Measurements from ENCODE around the gene NECAP2. TPM values are rescaled to one million over a fixed set of nuclear protein-coding genes. Genes with fewer than 3 reads are reported as not detected.
"Not testable (repeated sequence)": the region's sequence is repeated elsewhere in the genome, so short reads cannot be mapped to it uniquely, and the experiment has no call there.

NECAP2 gene
- polyA plus RNA-seq, 1 of the 3 experiments (the other 2 are of a cell fraction) = 100.0 TPM

DNA sequence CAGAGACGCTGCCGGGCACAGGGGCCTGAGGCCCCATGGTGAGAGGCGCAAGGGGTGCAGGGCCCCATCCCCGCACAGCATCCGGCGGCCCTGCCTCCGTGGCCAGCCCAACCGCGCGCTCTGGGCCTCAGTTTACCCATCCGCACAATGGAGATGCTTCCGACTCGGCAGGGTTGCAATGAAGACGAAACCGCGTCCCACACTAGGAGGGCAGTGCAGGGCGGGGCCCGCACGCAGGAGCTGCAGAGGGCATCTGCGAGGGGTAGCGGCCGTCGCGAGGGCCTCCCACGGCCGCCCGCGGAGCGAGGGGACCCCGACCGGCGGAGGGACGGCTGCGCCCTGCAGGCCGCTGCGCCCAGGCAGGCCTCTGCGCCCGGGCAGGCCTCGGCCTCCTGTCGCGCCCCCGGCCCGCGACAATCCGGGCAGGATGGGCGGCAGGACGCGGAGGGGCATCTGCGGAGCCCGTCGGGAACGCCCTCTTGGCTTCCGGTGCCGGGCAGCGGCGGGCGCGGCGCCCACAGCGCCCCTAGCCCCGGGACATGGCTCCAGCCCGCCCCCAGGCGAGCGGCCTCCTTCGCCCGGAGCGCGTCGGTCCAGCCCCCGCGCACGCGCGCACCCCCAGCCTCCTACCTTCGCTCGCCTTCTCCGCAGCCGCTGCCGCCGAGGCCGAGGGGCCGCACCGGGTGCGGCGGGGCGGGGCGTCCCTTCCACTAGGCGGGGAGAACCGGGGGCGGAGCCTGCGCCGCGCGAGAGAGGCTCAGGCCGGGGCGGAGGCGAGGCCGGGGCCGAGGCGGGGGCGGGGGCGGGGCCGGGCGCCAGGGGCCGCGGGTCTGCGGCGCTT lies 58.3 kb downstream of the NECAP2 start (continued):
- TF ChIP-seq, protein P1, sequence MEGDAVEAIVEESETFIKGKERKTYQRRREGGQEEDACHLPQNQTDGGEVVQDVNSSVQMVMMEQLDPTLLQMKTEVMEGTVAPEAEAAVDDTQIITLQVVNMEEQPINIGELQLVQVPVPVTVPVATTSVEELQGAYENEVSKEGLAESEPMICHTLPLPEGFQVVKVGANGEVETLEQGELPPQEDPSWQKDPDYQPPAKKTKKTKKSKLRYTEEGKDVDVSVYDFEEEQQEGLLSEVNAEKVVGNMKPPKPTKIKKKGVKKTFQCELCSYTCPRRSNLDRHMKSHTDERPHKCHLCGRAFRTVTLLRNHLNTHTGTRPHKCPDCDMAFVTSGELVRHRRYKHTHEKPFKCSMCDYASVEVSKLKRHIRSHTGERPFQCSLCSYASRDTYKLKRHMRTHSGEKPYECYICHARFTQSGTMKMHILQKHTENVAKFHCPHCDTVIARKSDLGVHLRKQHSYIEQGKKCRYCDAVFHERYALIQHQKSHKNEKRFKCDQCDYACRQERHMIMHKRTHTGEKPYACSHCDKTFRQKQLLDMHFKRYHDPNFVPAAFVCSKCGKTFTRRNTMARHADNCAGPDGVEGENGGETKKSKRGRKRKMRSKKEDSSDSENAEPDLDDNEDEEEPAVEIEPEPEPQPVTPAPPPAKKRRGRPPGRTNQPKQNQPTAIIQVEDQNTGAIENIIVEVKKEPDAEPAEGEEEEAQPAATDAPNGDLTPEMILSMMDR (IDR thresholded peaks at IDR 0.05) = 0 out of 2 replicates have a peak, but pooled peaks have one; percentile 14
- TF ChIP-seq FOXJ3 (CRISPR knock-in tag; IDR thresholded peaks at IDR 0.05) = no peak
- TF ChIP-seq SMC3 (IDR thresholded peaks at IDR 0.05; ENCODE audit: low read depth, low read length) = no peak
- TF ChIP-seq NFIC (IDR thresholded peaks at IDR 0.05; ENCODE audit: borderline replicate concordance) = no peak
- no peak for TF ChIP-seq RAD21 (IDR thresholded peaks at IDR 0.05; ENCODE audit: low read length)
- TF ChIP-seq, protein P2, sequence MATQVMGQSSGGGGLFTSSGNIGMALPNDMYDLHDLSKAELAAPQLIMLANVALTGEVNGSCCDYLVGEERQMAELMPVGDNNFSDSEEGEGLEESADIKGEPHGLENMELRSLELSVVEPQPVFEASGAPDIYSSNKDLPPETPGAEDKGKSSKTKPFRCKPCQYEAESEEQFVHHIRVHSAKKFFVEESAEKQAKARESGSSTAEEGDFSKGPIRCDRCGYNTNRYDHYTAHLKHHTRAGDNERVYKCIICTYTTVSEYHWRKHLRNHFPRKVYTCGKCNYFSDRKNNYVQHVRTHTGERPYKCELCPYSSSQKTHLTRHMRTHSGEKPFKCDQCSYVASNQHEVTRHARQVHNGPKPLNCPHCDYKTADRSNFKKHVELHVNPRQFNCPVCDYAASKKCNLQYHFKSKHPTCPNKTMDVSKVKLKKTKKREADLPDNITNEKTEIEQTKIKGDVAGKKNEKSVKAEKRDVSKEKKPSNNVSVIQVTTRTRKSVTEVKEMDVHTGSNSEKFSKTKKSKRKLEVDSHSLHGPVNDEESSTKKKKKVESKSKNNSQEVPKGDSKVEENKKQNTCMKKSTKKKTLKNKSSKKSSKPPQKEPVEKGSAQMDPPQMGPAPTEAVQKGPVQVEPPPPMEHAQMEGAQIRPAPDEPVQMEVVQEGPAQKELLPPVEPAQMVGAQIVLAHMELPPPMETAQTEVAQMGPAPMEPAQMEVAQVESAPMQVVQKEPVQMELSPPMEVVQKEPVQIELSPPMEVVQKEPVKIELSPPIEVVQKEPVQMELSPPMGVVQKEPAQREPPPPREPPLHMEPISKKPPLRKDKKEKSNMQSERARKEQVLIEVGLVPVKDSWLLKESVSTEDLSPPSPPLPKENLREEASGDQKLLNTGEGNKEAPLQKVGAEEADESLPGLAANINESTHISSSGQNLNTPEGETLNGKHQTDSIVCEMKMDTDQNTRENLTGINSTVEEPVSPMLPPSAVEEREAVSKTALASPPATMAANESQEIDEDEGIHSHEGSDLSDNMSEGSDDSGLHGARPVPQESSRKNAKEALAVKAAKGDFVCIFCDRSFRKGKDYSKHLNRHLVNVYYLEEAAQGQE (IDR thresholded peaks at IDR 0.05; ENCODE audit: low read depth, low read length) = no peak
- no peak for TF ChIP-seq YY1 (IDR thresholded peaks at IDR 0.05; ENCODE audit: low read depth)
- no peak for TF ChIP-seq GATA2 (CRISPR knock-in tag; IDR thresholded peaks at IDR 0.05)
- TF ChIP-seq, protein P3, sequence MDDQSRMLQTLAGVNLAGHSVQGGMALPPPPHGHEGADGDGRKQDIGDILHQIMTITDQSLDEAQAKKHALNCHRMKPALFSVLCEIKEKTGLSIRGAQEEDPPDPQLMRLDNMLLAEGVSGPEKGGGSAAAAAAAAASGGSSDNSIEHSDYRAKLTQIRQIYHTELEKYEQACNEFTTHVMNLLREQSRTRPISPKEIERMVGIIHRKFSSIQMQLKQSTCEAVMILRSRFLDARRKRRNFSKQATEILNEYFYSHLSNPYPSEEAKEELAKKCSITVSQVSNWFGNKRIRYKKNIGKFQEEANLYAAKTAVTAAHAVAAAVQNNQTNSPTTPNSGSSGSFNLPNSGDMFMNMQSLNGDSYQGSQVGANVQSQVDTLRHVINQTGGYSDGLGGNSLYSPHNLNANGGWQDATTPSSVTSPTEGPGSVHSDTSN (IDR thresholded peaks at IDR 0.05) = no peak
- no peak for TF ChIP-seq EP300 (IDR thresholded peaks at IDR 0.05; ENCODE audit: borderline replicate concordance in 1 of 2, low read depth in 1 of 2, low read length in 1 of 2)
- TF ChIP-seq, protein P4, sequence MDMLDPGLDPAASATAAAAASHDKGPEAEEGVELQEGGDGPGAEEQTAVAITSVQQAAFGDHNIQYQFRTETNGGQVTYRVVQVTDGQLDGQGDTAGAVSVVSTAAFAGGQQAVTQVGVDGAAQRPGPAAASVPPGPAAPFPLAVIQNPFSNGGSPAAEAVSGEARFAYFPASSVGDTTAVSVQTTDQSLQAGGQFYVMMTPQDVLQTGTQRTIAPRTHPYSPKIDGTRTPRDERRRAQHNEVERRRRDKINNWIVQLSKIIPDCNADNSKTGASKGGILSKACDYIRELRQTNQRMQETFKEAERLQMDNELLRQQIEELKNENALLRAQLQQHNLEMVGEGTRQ (IDR thresholded peaks at IDR 0.05; ENCODE audit: borderline replicate concordance, low read depth, low read length) = no peak
- no peak for TF ChIP-seq RFX5 (IDR thresholded peaks at IDR 0.05; ENCODE audit: low read length)
- TF ChIP-seq GABPA (IDR thresholded peaks at IDR 0.05; ENCODE audit: low read depth) = peak; percentile 29; the same call in 1 of the 2 replicates
- no peak for TF ChIP-seq EZH2phosphoT487 (IDR thresholded peaks at IDR 0.05; ENCODE audit: borderline replicate concordance, low read depth)
- TF ChIP-seq CHD2 (IDR thresholded peaks at IDR 0.05; ENCODE audit: low read length, partially characterized antibody) = peak; percentile 50
- TF ChIP-seq, protein P5, sequence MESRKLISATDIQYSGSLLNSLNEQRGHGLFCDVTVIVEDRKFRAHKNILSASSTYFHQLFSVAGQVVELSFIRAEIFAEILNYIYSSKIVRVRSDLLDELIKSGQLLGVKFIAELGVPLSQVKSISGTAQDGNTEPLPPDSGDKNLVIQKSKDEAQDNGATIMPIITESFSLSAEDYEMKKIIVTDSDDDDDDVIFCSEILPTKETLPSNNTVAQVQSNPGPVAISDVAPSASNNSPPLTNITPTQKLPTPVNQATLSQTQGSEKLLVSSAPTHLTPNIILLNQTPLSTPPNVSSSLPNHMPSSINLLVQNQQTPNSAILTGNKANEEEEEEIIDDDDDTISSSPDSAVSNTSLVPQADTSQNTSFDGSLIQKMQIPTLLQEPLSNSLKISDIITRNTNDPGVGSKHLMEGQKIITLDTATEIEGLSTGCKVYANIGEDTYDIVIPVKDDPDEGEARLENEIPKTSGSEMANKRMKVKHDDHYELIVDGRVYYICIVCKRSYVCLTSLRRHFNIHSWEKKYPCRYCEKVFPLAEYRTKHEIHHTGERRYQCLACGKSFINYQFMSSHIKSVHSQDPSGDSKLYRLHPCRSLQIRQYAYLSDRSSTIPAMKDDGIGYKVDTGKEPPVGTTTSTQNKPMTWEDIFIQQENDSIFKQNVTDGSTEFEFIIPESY (IDR thresholded peaks at IDR 0.05; ENCODE audit: borderline replicate concordance, low read depth) = no peak
- no peak for TF ChIP-seq SIN3A (IDR thresholded peaks at IDR 0.05; ENCODE audit: borderline replicate concordance, low read depth, low read length)
- TF ChIP-seq RXRA (IDR thresholded peaks at IDR 0.05; ENCODE audit: borderline replicate concordance, low read depth) = no peak
- TF ChIP-seq TCF12 (IDR thresholded peaks at IDR 0.05) = no peak

DNA sequence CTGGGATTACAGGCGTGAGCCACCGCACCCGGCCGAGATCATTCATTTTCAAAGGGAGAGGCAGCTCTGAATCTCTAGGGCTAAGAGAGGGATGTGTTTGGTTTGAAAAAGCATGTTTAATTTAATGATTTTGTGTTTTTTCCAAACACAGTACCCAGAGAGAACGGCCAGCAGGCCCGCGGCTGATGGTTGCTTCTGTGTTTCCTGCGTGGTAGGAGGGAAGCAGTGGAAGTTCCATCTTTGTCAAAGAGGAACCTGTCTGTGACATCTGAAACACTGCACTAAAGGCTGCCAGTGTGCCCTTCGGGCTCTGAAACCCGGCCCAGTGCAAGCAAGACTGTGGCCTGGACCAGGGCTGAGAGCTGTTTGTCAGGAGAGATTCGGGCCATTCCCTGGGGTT lies 59.9 kb downstream of the NECAP2 start:
- H3K9me2 ChIP-seq; H3K9ac ChIP-seq; CTCF ChIA-PET; H2AFZ ChIP-seq (ENCODE audit: low read depth); H3K27ac ChIP-seq (ENCODE audit: low read depth in 2 of 2, low read length in 1 of 2); H3F3A ChIP-seq (replicated peaks; ENCODE audit: insufficient read depth); DNase-seq; H3K36me3 ChIP-seq (replicated peaks in 1 of 2; ENCODE audit: control insufficient read depth in 1 of 2, insufficient read depth in 2 of 2, low read length in 1 of 2); H4K20me1 ChIP-seq (ENCODE audit: insufficient read depth); POLR2A ChIA-PET; H3K27me3 ChIP-seq (ENCODE audit: insufficient read depth); H3K9me3 ChIP-seq; H3K4me1 ChIP-seq (ENCODE audit: control insufficient read depth in 1 of 2, insufficient read depth in 2 of 2, low read depth in 1 of 2, low read length in 1 of 2); H3K4me3 ChIP-seq (ENCODE audit: low read depth in 2 of 2, low read length in 1 of 2): not testable (repeated sequence)
- H3K79me2 ChIP-seq (ENCODE audit: insufficient read depth) = peaks cover 30% of the 10 kb centered on the region
- WGBS (ENCODE audit: low lambda C conversion rate) = 97% methylated on average over 10 of the region's 11 CpGs
- 0 out of 2 replicates have a peak overlapping the region, but pooled peaks have one; percentile 94 for H3K4me2 ChIP-seq

Data from SK-N-SH (cell line).